Measurements from ENCODE around the gene RXRB.

RXRB gene

GRCh38 chr6:33189164-33189563 lies 11.3 kb downstream of the RXRB start:
- no peak for TF ChIP-seq CTCF (IDR thresholded peaks at IDR 0.05; ENCODE audit: borderline replicate concordance, control extremely low read depth, extremely low read depth, insufficient read depth, missing control alignments)
- no peak for DNase-seq (ENCODE audit: low spot score)
- in situ Hi-C loops (cut with MboI; ENCODE audit: low sequenced_read_pairs, unreplicated experiment), result no loop called here

GRCh38 chr6:33187809-33188208 lies 12.7 kb downstream of the RXRB start:
- in situ Hi-C loops (cut with MboI; ENCODE audit: low sequenced_read_pairs, unreplicated experiment), result no loop called here
- no peak for DNase-seq (ENCODE audit: low spot score)
- TF ChIP-seq CTCF (IDR thresholded peaks at IDR 0.05; ENCODE audit: borderline replicate concordance, control extremely low read depth, extremely low read depth, insufficient read depth, missing control alignments), result no peak

- in situ Hi-C loops (cut with MboI; ENCODE audit: low sequenced_read_pairs, unreplicated experiment), result no loop called here
- TF ChIP-seq CTCF (IDR thresholded peaks at IDR 0.05; ENCODE audit: borderline replicate concordance, control extremely low read depth, extremely low read depth, insufficient read depth, missing control alignments), result no peak
- no peak for DNase-seq (ENCODE audit: low spot score)
Observed at GRCh38 chr6:33185654-33186187, 14.7 kb downstream of the RXRB start.

- in situ Hi-C loops (cut with MboI; ENCODE audit: low sequenced_read_pairs, unreplicated experiment), result no loop called here
- no peak for TF ChIP-seq CTCF (IDR thresholded peaks at IDR 0.05; ENCODE audit: borderline replicate concordance, control extremely low read depth, extremely low read depth, insufficient read depth, missing control alignments)
- DNase-seq (ENCODE audit: low spot score), result no peak
Observed at GRCh38 chr6:33185190-33185589, 15.3 kb downstream of the RXRB start.

GRCh38 chr6:33183071-33183683 lies 17.3 kb downstream of the RXRB start:
- in situ Hi-C loops (cut with MboI; ENCODE audit: low sequenced_read_pairs, unreplicated experiment), result no loop called here
- DNase-seq (ENCODE audit: low spot score), result no peak
- TF ChIP-seq CTCF (IDR thresholded peaks at IDR 0.05; ENCODE audit: borderline replicate concordance, control extremely low read depth, extremely low read depth, insufficient read depth, missing control alignments), result no peak

GRCh38 chr6:33181141-33181540 lies 19.3 kb downstream of the RXRB start:
- in situ Hi-C loops (cut with MboI; ENCODE audit: low sequenced_read_pairs, unreplicated experiment), result no loop called here
- no peak for DNase-seq (ENCODE audit: low spot score)
- no peak for TF ChIP-seq CTCF (IDR thresholded peaks at IDR 0.05; ENCODE audit: borderline replicate concordance, control extremely low read depth, extremely low read depth, insufficient read depth, missing control alignments)
